HUES48 (cell line): ENCODE results near the gene TANGO6.
A peak's percentile ranks its signal among the peaks of the same experiment; 100 is the strongest.

Experiments
- H3K27ac ChIP-seq: one replicate; pipeline ENCODE4 v1.7.0; 2013; ENCODE audit warnings: low read depth, low read length, inconsistent platforms
- H3K27me3 ChIP-seq: 2 replicates; pipeline ENCODE4 v1.6.1; 2013; ENCODE audit warnings: mild to moderate bottlenecking, low read length; ENCODE audit not compliant: control insufficient read depth, insufficient read depth
- H3K36me3 ChIP-seq: 2 replicates; pipeline ENCODE4 v1.6.1; 2013; ENCODE audit warnings: low read length; ENCODE audit not compliant: control insufficient read depth, insufficient read depth
- H3K4me1 ChIP-seq: 2 replicates; pipeline ENCODE4 v1.6.1; 2013; ENCODE audit warnings: mild to moderate bottlenecking, low read length; ENCODE audit not compliant: control insufficient read depth, insufficient read depth
- H3K4me3 ChIP-seq: 2 replicates; pipeline ENCODE4 v1.5.1; 2013; ENCODE audit warnings: mild to moderate bottlenecking, low read depth, low read length
- H3K9ac ChIP-seq: 2 replicates; pipeline ENCODE4 v1.6.1; 2013; ENCODE audit warnings: mild to moderate bottlenecking, low read depth, low read length, moderate library complexity
- H3K9me3 ChIP-seq: 2 replicates; pipeline ENCODE4 v1.6.1; 2013; ENCODE audit warnings: low read length; ENCODE audit not compliant: control insufficient read depth, insufficient read depth

TANGO6 gene

GRCh38 chr16:68939692-68940320, 96.5 kb downstream of the TANGO6 start:
- H3K4me3 ChIP-seq = no peak overlapping the region
- H3K27ac ChIP-seq = no peak overlapping the region
- no peaks in the 10 kb centered on the region for H3K9me3 ChIP-seq
- H3K9ac ChIP-seq = no peak overlapping the region
- peaks cover 4% of the 10 kb centered on the region; the same call in 1 of the 2 replicates for H3K36me3 ChIP-seq
- no peaks in the 10 kb centered on the region for H3K27me3 ChIP-seq
- no peaks in the 10 kb centered on the region for H3K4me1 ChIP-seq

GRCh38 chr16:68940816-68941215, 97.5 kb downstream of the TANGO6 start:
- Histone ChIP-seq H3K36me3 (peaks cover 4% of the 10 kb centered on the region; the same call in 1 of the 2 replicates), H3K4me3 (no peak overlapping the region), H3K4me1 (no peaks in the 10 kb centered on the region), H3K27ac (no peak overlapping the region), H3K9ac (no peak overlapping the region), H3K9me3 (no peaks in the 10 kb centered on the region), H3K27me3 (no peaks in the 10 kb centered on the region)

GRCh38 chr16:68943961-68944360, 100.6 kb downstream of the TANGO6 start:
- no peak overlapping the region for H3K27ac ChIP-seq
- peaks cover 4% of the 10 kb centered on the region; the same call in 1 of the 2 replicates for H3K36me3 ChIP-seq

GRCh38 chr16:68948230-68948910, 105.0 kb downstream of the TANGO6 start:
- no peak overlapping the region for H3K27ac ChIP-seq
- H3K27me3 ChIP-seq = no peaks in the 10 kb centered on the region
- no peak overlapping the region for H3K4me3 ChIP-seq
- no peaks in the 10 kb centered on the region for H3K9me3 ChIP-seq
- peaks cover 4% of the 10 kb centered on the region; the same call in 1 of the 2 replicates for H3K36me3 ChIP-seq
- no peak overlapping the region for H3K9ac ChIP-seq
- no peaks in the 10 kb centered on the region for H3K4me1 ChIP-seq

More at GRCh38 chr16:68943961-68944360, 100.6 kb downstream of the TANGO6 start:
- Histone ChIP-seq H3K27me3 (no peaks in the 10 kb centered on the region), H3K4me1 (no peaks in the 10 kb centered on the region), H3K9me3 (no peaks in the 10 kb centered on the region), H3K4me3 (no peak overlapping the region), H3K9ac (no peak overlapping the region)

- Histone ChIP-seq H3K9ac (no peak overlapping the region), H3K27ac (no peak overlapping the region), H3K4me1 (no peaks in the 10 kb centered on the region), H3K4me3 (no peak overlapping the region), H3K27me3 (no peaks in the 10 kb centered on the region), H3K36me3 (no peaks in the 10 kb centered on the region), H3K9me3 (no peaks in the 10 kb centered on the region)
Observed at GRCh38 chr16:68951991-68952877, 108.9 kb downstream of the TANGO6 start.

- no peak overlapping the region for H3K27ac ChIP-seq
- H3K36me3 ChIP-seq = no peaks in the 10 kb centered on the region
- H3K4me1 ChIP-seq = 0 out of 2 replicates have a peak, but pooled peaks cover 5% of the 10 kb centered on the region
- no peak overlapping the region for H3K4me3 ChIP-seq
- no peaks in the 10 kb centered on the region for H3K27me3 ChIP-seq
- no peak overlapping the region for H3K9ac ChIP-seq
- H3K9me3 ChIP-seq = no peaks in the 10 kb centered on the region
Observed at GRCh38 chr16:68954911-68955635, 111.7 kb downstream of the TANGO6 start.

GRCh38 chr16:68960910-68961309, 117.6 kb downstream of the TANGO6 start:
- H3K27ac ChIP-seq = peak overlapping the region; percentile 50
- H3K4me3 ChIP-seq = no peak overlapping the region
- H3K9me3 ChIP-seq = no peaks in the 10 kb centered on the region
- no peaks in the 10 kb centered on the region for H3K36me3 ChIP-seq
- H3K9ac ChIP-seq = no peak overlapping the region
- peaks cover 19% of the 10 kb centered on the region for H3K4me1 ChIP-seq
- H3K27me3 ChIP-seq = no peaks in the 10 kb centered on the region

- H3K36me3 ChIP-seq = no peaks in the 10 kb centered on the region
- no peak overlapping the region for H3K4me3 ChIP-seq
- no peak overlapping the region for H3K9ac ChIP-seq
- H3K27me3 ChIP-seq = no peaks in the 10 kb centered on the region
- H3K27ac ChIP-seq = no peak overlapping the region
- no peaks in the 10 kb centered on the region for H3K9me3 ChIP-seq
- peaks cover 19% of the 10 kb centered on the region for H3K4me1 ChIP-seq
Observed at GRCh38 chr16:68961778-68962402, 118.6 kb downstream of the TANGO6 start.

GRCh38 chr16:68969338-68969737, 126.0 kb downstream of the TANGO6 start:
- no peaks in the 10 kb centered on the region for H3K27me3 ChIP-seq
- no peak overlapping the region for H3K4me3 ChIP-seq
- no peak overlapping the region for H3K9ac ChIP-seq
- no peaks in the 10 kb centered on the region for H3K9me3 ChIP-seq
- peaks cover 26% of the 10 kb centered on the region for H3K4me1 ChIP-seq
- H3K36me3 ChIP-seq = no peaks in the 10 kb centered on the region
- no peak overlapping the region for H3K27ac ChIP-seq

GRCh38 chr16:68972013-68972412, 128.7 kb downstream of the TANGO6 start:
- H3K36me3 ChIP-seq = peaks cover 7% of the 10 kb centered on the region; the same call in 1 of the 2 replicates
- H3K27ac ChIP-seq = peak overlapping the region; percentile 82
- no peak overlapping the region for H3K4me3 ChIP-seq
- H3K9ac ChIP-seq = no peak overlapping the region
- no peaks in the 10 kb centered on the region for H3K27me3 ChIP-seq
- H3K9me3 ChIP-seq = no peaks in the 10 kb centered on the region
- H3K4me1 ChIP-seq = peaks cover 26% of the 10 kb centered on the region
